Astrocyte of the spinal cord (primary cell): ENCODE results near the gene KCNMB2.

Experiments
- DNase-seq: peaks from one replicate; pipeline ENCODE4 v3.0.0; 2011; ENCODE audit warnings: low read depth, low spot score
- H3K4me3 ChIP-seq: 2 replicates; pipeline ENCODE4 v1.5.1; 2011; ENCODE audit warnings: low read depth, mild to moderate bottlenecking, low read length, moderate library complexity
- in situ Hi-C: cut with HindIII; loops from 2 replicates; pipeline ENCODE4 v1.10.0; 2017; ENCODE audit warnings: low sequenced_read_pairs
- TF ChIP-seq, protein P1 (sequence below): IDR thresholded peaks from 2 replicates; pipeline ENCODE4 v1.5.1; 2012; ENCODE audit warnings: low read depth, mild to moderate bottlenecking, low read length, inconsistent platforms

KCNMB2 gene

DNA sequence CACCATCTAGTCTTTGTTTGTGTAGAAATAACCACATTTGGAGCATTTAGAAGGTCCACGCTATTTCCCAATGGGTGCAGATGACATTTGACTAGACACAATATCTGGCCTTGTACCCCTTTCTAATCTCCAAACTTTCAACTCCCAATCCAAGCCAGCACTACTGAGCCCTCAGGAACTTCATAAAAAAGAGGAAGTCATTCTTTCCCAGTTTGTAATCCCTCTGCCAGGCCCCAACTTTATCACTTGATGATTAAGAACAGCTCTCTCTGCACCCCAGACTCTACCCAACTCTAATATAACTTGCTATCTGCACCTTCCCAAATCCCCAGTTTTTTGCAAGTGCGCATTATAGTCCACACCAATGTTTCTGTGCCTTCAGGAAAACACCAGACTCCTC, 170.2 kb downstream of the KCNMB2 start:
- no peak for DNase-seq
- no peak overlapping the region for H3K4me3 ChIP-seq
- TF ChIP-seq, protein P1, sequence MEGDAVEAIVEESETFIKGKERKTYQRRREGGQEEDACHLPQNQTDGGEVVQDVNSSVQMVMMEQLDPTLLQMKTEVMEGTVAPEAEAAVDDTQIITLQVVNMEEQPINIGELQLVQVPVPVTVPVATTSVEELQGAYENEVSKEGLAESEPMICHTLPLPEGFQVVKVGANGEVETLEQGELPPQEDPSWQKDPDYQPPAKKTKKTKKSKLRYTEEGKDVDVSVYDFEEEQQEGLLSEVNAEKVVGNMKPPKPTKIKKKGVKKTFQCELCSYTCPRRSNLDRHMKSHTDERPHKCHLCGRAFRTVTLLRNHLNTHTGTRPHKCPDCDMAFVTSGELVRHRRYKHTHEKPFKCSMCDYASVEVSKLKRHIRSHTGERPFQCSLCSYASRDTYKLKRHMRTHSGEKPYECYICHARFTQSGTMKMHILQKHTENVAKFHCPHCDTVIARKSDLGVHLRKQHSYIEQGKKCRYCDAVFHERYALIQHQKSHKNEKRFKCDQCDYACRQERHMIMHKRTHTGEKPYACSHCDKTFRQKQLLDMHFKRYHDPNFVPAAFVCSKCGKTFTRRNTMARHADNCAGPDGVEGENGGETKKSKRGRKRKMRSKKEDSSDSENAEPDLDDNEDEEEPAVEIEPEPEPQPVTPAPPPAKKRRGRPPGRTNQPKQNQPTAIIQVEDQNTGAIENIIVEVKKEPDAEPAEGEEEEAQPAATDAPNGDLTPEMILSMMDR, result no peak
- in situ Hi-C loops, result no loop called here

DNA sequence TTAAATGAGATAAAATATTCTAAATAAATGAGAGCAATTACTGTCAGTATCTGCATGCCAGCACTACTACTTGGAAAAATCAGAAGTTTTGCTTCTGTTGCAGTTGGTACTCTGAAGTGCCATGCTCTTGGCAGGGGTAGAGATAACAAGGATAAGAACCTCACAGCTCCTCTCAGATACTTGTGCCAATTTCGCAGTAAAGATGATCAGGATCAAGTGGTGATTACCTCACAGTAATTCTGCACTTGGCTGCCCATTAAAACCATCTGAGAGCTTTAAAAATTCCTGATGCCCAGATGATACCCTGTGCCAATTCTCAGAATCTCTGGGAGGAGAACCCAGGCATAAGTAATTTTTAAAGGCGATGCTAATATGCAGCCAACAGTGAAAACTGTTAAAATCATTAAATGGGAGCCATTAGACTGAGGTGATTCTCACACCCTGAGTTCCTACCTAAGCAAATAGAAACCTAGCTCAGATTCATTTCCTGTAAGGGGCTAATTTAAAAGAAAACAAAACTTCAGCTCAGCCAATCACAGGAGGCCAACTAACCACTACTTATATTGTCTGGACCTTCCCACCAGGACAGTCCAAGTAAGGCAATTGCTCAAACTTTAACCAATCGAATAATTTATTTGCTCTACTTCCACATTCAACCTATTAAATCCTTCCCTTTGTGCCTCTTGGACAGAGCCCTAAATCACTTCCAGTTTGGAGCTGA, 171.2 kb downstream of the KCNMB2 start:
- H3K4me3 ChIP-seq, result no peak overlapping the region
- DNase-seq, result no peak
- in situ Hi-C loops, result no loop called here
- TF ChIP-seq, protein P1, result no peak

DNA sequence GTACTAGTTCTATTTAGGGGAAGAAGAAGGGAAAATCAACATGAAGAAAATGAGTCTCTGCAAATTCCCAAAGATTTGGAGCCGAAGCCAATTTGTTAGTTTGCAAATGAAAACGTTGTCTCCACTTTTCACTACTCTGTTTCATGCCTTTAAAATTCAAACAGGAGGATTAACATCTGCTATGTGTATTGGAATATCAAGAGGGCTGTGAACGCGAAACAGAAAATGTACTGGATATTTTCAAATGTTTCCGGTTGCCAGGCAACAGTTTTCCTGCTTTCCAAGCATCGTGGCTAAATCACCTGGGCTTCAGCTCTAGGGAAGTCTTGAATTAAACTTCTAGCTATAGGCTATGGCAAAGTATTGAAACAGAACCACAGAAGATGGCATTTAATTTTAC, 172.8 kb downstream of the KCNMB2 start:
- no peak overlapping the region for H3K4me3 ChIP-seq
- in situ Hi-C loops, result no loop called here
- peak; percentile 36 for DNase-seq
- TF ChIP-seq, protein P1, result no peak

DNA sequence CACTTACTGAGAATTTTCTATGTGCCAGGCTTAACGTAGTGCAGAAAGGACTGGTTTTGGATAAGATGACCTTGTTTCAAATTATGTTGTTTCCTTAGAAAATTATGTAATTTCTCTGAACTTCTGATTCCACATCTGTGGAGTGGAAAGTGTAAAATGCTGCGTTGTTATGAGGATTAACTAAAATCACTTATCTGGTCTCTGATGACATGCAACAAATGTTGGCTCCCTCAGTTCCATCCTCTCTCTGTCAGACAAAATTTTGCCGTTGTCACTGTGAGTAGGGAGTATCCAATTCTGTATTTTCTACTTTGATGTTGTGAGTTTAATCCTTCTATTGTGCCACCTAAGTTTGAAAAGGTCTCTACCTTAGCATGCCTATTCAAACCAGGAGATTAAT, 175.5 kb downstream of the KCNMB2 start:
- in situ Hi-C loops, result no loop called here
- DNase-seq, result no peak
- TF ChIP-seq, protein P1, result no peak
- no peak overlapping the region for H3K4me3 ChIP-seq

DNA sequence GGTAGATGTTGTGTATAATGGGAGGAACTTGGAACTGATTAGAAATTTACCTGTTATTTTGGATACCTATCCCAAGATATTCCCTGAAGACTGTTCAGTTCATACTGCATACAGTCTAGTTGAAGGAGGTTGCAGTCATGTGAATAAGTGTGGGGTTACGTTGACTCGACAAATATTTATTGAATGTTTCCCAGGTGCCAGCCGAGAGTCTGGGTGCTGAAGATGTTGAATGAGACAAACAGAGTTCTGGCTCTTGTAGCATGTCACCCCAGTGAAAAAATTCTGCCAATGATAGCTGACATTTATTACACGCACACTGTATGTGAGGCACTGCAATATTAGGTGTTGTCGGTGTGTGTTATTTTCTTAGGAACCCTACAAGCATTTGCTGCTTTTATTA, 176.0 kb downstream of the KCNMB2 start:
- no peak overlapping the region for H3K4me3 ChIP-seq
- in situ Hi-C loops, result no loop called here
- TF ChIP-seq, protein P1, result no peak
- DNase-seq, result no peak

DNA sequence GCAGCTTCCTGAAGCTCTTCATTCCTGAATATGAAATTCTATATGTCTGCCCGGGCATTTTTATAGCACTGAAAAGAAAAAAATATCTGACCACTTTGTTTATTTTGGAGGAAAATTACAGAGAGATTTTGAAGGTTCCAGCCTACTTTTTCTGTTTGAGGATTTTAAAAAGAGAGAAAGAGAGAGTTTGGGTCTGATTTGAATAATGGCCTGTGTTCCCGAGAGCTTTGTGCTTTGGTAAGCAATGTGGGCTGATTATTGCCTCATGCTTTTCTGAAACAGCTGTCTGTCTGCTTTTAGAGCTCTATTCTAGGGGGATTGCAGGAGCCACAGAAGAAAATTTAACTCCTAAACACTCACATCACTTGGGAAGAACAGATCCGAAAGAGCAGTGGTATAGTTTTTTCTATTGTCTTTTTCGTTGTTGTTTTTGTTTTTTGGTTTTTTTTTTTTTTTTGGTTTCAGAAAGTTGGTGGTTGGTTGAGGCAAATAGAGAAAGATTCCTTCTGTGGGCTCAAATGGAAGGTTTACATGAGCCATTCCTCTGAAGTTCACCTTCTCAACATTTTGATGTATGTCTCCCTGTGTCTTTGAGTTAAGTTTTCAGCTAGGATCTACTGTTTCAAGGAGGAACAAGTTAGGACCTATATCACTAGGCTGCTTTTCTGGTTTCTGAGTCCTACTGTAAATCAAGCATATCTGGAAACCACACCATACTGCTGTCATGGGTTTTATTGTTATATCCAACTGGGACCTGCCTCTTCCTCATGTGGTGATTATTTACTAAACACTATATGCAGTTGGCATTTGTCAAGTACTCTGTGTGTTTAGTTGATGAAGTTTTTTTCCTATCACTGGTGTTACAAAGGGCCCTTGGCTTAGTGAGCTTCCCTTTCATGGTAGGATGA, 178.9 kb downstream of the KCNMB2 start:
- DNase-seq, result peak; percentile 15
- TF ChIP-seq, protein P1, result no peak
- in situ Hi-C loops, result no loop called here
- no peak overlapping the region for H3K4me3 ChIP-seq
